ENCODE data around the gene NOB1. TPM values are rescaled to one million over a fixed set of nuclear protein-coding genes. Genes with fewer than 3 reads are reported as not detected.

The NOB1 gene
- total RNA-seq = 28.2 and 28.3 TPM in 2 replicates

DNA sequence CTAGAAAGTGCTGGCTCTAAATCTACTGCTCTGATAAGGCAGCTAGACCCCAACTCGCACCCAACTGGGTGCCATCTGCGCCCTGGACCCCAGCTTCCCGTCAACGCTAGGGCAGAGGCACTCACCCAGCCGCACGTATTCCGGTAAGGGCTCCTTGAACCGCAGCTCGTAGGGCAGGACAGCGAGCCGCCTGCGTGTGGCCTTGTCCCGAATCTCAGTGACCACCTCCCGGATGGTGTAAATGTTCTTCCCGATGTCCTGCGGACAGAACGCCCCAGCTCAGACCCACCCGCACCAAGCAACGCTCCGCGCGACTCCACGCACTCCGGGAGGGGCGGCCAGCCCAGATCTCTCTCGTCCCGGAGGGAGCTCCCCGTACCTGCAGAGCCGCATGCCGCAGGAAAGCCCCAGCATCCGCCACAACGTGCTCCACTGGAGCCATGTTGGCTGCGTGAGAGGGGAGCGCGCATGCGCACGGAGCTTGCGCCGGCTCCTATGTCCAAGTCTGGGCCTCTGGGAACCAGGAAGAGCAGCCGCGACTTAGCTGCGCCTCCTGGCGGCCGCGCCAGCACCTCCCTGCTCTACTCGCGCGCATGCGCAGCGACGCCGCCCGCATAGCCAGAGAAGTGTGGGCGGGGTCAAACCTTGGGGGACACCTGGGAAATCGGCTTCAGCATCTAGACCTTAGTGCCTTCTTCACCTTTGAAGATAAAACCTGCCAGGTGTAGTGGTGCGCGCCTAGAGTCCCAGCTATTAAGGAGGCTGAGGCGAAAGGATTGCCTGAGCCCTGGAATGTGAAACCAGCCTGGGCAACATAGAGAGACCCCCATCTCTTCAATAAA, at the start of gene NOB1:
NOB1 (minus strand) TSS at position 458 of the 842 bp plus-strand sequence; CDS start at position 442, 16 bp downstream.

DNA sequence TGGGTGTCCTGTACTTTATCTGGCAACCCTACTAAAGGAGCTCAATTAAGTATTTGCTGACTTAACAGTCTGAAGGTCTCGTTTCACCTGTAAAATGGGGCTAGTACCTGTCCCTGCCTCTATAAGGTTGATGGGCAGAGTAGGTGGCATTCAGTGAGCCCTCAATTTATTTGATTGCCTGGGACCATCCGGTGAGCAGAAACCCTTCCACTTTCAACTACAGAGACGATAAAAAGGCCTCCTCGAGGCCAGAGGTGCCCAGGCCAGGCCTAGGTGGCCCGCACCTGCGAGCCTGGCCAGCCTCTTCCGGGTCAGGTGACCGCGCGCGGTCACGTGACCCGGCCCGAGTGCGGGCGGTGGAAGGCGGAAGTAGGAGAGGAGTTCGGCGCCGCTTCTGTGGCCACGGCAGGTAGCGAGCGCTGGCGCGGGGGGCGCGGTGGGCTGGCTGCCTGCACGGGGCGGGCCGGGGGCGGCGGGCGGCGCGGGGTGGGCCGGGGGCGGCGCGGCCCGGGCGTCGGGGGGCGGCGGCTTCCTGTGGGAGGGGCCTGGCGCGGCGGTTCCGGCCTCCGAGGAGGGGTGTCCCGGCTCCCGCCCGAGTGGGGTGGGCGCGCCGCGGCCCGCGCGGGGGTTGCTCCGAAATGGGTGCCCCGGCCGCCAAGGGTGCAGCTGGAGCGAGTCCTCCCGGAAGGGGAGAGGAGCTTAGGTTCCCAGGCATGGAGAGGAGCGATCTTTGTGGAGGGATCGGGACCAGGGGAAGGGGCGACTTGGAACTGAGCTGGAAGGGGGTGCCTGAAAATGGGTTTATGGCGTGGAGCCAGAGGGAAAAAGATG, 7.5 kb upstream of the NOB1 start, which contains the start of gene WWP2:
WWP2 (plus strand) TSS at position 350 of the 831 bp plus-strand sequence. CDS start 24,679 bp downstream, outside the sequence.

DNA sequence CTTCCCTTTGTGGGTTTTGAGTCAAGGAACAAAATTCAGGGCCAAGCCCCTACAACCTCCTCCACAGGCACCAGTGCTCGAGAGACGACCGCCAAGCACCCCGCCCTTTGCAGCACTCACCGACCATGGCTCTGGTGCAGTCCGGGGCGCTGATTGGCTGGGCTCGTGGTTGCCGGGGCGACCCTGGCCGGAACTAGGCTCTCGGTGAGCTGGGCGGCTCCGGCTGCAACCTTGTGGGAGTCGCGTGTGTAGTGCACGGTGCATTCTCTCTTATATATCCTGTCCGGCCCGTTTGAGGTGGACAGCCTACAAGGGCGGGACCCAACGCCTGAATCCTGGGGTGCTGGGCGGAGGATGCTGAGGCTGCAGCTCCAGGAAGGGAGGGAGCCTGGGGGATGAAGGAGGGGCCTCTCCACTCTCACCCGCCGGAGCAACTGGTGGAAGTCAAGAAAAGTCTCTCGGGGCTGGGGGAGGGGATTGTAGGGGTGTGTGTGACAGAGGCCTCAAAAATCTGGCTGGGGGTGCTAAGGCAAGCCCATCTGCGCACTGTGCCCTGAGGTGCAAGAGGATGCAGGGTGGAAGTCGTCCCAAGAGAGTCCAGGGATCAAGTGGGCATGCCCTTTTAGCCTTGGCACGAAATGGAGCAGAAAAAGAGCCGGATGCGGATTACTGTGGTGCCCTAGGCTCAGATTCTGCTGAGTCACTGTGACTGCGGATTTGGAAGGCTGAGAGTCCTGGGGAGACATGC, 28.2 kb downstream of the NOB1 start, which contains the start of gene NQO1:
NQO1 (minus strand) TSS at position 248 of the 748 bp plus-strand sequence; CDS start at position 127, 121 bp downstream.

Small RNA genes within 50 kb of the gene (small RNA-seq; reads per million reads assigned to genes)
- gene RF00091 = not detected

Other genes starting within 250 kb of the NOB1 start
- gene NFAT5, start 189.0 kb downstream of the NOB1 start, total RNA-seq = 52.2 and 56.6 TPM in 2 replicates
- gene NQO1, start 28.4 kb downstream of the NOB1 start, total RNA-seq = 1,041 and 1,169 TPM in 2 replicates
- gene WWP2, start 7.4 kb upstream of the NOB1 start, total RNA-seq = 34.5 and 36.5 TPM in 2 replicates
- gene CLEC18A, start 196.4 kb upstream of the NOB1 start, total RNA-seq = 0.24 and 0.65 TPM in 2 replicates